SW 1271 (cell line): ENCODE results near the gene NDFIP2.
A peak's percentile ranks its signal among the peaks of the same experiment; 100 is the strongest.

Source experiments
- DNase-seq, 2 experiments: peaks; one replicate each; lab custom pipeline; 2025; lab: John Stamatoyannopoulos, UW

Gene NDFIP2

DNA sequence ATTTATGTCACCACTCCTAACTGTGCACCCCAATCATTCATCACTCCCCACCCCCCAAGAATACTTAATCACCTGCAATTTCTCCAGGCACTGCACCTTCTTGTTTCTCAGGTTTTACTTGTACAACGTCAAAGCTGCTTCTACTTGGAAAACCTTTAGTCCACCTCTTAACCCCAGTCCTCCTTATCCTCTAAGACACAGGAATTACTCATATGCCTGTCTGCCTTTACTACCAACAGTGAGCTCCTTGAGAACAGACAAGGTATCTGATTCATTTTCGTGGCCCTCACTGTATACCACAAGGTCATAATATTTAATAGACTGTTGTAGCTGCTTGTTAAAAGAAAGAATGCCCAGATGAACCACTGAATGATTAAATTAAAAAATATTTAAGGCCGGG, 21.0 kb upstream of the NDFIP2 start:
- no peak for DNase-seq

GRCh38 chr13:79462895-79463294, 18.1 kb upstream of the NDFIP2 start:
- DNase-seq: no peak

DNA sequence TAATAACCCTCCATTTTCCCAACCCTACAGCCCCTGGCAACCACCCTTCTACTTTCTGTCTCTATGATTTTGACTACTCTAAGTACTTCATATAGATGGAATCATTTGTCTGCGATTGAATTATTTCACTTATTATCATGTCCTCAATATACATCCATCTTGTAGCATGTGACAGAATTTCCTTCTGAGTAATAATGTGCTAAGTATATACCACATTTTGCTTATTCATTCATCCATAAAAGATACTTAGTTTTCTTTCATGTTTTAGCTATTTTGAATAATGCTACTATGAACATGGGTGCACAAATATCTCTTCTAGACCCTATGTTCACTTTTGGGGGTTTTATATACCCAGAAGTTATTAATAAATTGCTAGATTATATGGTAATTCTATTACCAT, 17.4 kb upstream of the NDFIP2 start:
- DNase-seq: no peak

- no peak for DNase-seq
Measured at GRCh38 chr13:79466872-79467271, 14.1 kb upstream of the NDFIP2 start.

- DNase-seq: no peak
Measured at GRCh38 chr13:79468402-79468801, 12.6 kb upstream of the NDFIP2 start.

DNA sequence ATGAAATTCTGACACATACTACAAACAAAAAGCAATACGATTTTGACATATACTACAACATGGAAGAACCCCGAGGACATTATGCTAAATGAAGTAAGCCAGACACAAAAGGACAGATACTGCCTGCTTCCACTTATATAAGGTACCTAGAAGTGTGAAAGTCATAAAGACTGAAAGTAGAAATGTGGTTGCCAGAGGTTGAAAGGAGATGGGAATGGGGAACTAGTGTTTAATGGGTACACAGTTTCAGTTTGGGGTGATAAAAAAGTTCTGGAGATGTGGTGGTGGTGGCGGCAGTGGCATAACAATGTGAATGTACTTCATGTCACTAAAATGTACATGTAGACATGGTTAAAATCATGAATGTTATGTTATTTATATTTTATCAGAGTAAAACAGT, 12.1 kb upstream of the NDFIP2 start:
- DNase-seq: no peak

GRCh38 chr13:79469608-79470007, 11.3 kb upstream of the NDFIP2 start:
- DNase-seq: no peak

DNA sequence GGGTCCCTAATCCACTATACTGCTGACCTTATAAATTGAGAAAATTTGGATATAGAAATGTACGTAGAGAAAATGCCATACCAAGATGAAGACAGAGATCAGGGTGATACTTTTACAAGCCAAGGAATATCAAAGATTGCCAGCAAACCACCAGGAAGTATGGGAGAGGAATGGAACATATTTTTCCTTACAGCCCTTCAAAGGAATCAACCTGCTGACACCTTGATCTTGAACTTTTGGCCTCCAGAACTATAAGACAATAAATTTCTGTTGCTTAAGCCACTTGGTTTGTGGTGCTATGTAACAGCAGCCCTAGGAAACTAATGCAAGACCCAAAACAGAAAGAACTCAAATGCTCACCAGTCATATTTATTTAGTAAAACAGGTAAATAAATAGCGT, 10.3 kb upstream of the NDFIP2 start:
- no peak for DNase-seq

- no peak for DNase-seq
Measured at GRCh38 chr13:79475569-79475968, 5.4 kb upstream of the NDFIP2 start.

DNA sequence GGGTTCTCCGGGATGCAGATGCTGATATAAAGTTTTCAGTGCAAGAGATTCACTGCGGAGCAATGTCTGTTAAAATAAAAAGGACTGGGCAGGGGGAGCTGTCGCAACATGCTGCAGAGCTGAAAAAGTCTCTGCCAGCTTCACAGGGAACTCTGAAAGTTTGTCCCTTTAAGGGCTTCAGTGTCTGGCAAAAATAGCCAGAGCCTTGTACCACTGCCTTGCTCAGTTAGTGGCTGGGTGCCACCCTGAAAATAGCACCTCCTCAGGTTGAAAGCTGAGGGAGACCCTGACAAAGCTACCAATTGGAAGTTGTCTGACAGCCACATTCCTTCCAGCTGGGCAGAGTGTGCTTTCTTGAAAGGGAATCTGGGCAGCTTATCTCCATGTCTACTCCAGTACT, 3.0 kb upstream of the NDFIP2 start:
- no peak for DNase-seq

GRCh38 chr13:79479882-79480281, 1.1 kb upstream of the NDFIP2 start:
- no peak for DNase-seq

GRCh38 chr13:79481685-79482052, 714 bp downstream of the NDFIP2 start:
- DNase-seq: no peak

DNA sequence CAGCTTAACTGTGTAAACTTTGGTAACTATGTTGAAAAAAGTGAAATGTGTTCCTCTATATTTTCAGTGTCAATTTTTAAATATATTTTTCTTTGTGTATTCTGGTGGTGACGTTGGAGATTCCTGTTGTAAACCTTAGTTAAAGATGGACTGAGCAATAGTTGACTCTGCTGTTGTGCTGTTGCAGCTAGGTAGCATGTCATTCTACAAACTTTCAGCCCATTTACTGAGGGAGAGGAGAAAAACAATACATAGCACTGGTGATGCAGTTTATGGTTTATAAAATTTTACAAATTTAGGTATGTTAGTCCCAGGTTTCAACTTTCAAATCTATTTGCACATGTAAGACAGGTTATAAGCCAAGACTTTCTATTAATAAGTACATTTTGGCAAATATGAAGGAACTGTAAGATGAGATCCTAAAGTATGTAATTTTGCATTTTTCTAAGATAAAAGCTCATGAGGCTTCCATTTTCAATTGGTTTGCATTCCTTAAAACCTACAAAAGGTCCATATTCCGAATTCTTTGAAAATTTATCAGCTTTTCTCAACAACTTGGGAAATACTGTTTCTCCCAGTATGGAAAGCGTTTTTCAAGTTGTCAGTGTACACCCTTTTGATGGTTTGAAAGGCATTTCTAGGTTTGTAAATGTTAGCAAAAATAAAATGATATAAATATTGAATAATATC, 1.5 kb downstream of the NDFIP2 start:
- DNase-seq: no peak

DNA sequence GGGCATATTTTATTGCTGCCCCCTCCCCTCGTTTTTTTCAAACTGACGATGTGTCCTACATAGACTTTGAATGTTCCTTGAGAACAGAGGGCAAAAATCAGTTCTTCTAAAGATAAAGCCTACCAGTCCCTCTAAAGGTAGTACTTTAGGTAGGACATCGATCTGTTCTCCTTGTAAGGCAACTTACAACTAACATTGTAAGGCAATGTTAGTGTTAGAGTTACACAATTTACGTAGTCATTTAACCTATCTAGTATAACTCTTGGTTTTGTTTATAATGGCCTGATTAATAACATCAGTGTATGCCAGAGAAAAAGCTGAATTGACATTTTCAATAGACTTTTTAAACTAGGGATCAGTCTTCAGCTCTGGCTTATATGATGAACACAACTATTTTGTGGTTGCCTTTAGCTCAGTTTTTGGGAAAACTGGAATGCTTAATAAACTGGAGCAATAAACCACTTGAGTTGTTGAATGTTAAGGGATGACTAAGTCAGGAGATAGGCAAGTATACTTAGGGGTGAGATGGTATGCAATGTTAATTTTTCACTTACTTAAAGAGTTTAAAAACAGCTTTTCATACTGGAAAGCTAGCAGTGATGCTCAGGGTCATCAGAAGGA, 2.2 kb downstream of the NDFIP2 start:
- no peak for DNase-seq

DNA sequence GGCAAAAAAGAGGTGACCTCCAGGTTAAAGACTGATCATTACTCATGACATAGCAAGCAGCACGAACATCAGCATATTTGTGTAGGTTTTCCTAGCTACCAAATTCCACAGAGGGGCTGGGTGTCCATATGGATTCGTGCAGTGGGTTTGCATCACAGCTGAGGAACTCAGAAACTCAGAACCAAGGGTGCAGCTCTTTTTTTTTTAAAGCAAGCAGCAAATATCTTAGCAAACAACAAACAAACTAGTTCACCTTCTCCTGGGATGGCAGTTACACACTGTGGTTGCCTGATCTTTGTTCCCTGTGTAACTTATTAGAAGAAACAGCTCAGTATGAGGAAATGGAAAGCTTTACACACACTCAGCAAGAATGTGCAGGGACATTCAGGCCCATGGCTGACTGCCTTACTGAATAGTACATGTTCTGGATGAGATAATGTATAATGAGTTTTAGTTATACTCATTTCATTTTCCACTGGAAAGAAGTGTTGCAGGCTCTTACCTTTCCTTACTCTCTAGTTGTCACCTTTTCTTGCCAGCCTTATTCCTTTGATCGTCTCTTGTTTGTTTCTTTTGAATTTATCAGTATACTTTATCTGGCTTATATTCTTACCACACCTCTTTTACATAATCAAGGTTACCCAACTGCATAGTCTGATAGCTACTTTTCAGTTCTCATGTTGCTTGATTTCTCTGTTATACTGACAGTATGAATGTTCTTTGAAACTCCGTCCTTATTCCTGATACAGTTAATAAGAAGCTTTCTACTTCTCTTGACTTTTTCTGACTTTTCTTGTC, 4.3 kb downstream of the NDFIP2 start:
- peak in 1 of 2 experiments; percentile 19 for DNase-seq

- no peak for DNase-seq
Measured at GRCh38 chr13:79486433-79487188, 5.7 kb downstream of the NDFIP2 start.

- DNase-seq: no peak
Measured at GRCh38 chr13:79490326-79490725, 9.4 kb downstream of the NDFIP2 start.

- peak in 1 of 2 experiments; percentile 18 for DNase-seq
Measured at GRCh38 chr13:79490824-79491223, 9.9 kb downstream of the NDFIP2 start.

GRCh38 chr13:79491715-79492114, 10.8 kb downstream of the NDFIP2 start:
- no peak for DNase-seq

- no peak for DNase-seq
Measured at GRCh38 chr13:79492313-79492798, 11.4 kb downstream of the NDFIP2 start.

DNA sequence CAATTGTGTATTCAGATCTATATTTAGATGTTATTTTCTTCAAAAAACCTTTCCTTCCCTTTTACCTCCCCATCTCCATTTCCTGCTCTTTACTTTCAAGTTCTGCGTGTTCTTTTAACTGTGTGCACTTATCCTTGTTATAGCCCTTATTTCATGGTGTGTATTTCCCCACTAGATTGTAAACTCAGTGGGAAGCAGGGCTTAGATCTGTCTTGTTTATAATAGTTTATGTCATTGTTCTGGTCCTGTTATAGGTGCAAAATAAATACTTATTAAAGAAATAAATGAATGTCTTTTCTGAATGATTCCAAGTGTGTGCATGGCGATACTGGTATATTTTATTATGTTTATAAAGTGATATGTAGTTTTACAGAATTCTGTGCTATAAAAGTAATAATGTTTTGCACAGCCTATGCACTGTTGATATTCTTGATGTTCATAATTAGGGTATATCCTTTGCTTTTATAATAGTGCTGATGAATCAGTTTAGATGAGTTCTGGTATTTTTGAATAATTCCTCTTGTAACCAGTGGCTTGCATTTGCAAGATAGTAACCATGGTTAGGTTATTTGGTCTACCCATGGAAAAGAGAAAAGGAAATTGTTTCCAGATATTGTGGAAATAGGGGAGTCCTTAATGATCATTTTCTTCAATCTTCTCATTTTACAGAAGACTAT, 12.1 kb downstream of the NDFIP2 start:
- no peak for DNase-seq

DNA sequence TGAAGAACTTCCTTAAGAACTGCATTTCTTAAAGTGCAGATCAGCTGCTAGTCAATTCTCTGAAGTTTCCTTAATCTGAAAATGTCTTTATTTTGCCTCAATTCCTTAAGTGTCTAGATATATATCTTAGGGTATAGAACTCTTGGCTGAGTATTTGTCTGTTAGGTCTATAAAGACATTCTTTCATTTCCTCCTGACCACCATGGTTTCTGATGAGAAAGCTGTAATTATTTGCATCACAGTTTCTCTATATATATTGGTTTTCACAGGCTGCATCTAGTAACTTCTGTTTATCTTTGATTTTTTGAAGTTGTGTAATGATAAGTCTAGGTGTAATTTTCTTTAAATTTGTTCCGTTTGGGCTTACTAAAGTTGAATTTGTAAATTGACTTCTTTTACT, 15.2 kb downstream of the NDFIP2 start:
- DNase-seq: no peak
